Measurements from ENCODE around the gene DHX34.
"Not testable (repeated sequence)": the region's sequence is repeated elsewhere in the genome, so short reads cannot be mapped to it uniquely, and the experiment has no call there.

Gene DHX34

DNA sequence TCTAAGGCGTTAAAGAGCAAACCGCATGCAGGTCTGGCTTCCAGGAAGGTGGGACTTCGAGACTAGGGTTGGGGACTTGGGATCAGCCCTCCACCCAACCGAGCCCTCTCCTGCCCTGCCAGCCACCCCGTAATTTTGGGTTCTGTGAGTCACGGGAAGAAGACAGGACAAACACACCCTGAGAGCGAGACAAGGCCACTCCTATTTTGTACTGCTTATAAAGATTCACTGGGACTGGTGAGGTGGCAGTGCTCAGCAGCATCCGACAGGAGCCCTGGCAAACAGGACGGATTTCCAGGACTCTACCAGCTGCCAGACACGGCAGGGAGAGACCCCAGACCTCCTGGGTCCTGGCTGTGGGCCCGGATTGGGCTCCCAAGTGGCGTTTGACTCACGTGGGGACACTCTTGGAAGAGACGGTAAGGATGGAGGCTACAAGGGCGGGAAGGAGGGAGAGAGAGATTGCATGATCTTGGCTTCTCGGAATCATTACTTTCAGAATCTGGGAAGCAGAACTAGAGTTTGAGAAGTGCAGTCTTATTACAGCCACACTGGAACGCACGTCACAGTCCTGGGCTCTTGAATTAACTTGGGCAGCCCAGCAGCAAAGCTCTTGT, 17.1 kb upstream of the DHX34 start, which contains the start of gene C5AR2:
TSS of gene C5AR2 (plus strand) at position 245 of the 617 bp plus-strand sequence. CDS start 8,625 bp downstream, outside the sequence.
- DNase-seq: no peak

DNA sequence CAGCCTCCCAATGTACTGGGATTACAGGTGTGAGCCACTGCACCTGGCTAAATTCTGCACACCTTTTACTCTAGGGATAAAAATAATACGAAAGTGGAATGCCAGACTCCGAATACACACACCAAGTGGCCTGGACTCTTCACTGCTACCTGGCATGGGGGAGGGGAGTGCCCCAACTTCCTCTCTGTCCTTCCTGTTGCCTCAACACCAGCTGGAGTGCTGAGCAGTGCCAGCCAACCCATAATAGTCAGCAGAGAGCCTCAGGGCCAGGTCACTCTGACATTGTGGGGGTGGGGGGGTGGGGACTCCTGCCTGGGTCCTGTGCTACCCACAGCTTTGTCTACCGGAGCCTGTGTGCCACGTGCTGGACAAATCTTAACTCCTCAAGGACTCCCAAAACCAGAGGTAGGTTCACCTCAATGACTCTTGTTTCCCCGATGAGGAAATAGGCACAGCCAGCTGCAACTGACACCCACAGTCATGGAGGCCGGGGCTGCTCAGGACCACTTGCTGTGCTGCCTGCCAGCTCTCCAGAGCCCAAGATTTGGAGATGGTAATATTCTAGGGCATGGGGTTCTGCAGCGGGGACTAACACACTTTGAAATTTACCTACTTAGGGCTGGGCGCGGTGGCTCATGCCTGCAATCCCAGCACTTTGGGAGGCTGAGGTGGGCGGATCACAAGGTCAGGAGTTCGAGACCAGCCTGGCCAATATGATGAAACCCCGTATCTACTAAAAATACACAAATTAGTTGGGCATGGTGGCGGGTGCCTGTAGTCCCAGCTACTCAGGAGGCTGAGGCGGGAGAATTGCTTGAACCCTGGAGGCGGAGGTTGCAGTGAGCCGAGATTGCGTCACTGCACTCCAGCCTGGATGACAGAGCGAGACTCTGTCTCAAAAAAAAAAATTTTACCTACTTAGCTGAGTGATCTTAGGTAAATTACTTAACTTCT, 12.1 kb upstream of the DHX34 start:
- DNase-seq: not testable (repeated sequence)

DNA sequence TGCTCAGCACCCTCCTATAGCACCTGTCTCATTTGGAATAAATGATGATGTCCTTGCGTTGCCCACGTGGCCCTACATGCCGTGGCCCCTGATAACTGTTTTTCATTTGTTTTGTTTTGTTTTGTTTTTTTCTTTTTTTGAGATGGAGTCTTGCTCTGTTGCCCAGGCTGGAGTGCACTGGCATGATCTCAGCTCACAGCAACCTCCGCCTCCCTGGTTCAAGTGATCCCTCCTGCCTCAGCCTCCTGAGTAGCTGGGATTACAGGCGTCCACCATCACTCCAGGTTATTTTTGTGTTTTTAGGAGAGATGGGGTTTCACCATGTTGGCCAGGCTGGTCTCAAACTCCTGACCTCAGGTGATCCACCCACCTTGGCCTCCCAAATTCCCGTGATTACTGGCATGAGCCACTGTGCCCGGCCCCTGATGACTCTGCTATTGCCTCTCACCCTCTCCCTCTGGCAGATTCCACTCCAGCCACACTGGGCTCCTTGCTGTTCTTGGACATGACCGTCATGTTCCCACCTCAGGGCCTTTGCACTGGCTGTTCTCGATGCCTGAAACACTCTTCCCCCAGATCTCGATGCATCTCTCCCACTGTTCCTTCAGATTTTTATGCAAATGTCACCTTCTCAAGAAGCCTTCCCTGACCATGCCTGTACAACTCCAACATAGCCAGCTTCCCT, 9.8 kb upstream of the DHX34 start:
- DNase-seq: no peak

DNA sequence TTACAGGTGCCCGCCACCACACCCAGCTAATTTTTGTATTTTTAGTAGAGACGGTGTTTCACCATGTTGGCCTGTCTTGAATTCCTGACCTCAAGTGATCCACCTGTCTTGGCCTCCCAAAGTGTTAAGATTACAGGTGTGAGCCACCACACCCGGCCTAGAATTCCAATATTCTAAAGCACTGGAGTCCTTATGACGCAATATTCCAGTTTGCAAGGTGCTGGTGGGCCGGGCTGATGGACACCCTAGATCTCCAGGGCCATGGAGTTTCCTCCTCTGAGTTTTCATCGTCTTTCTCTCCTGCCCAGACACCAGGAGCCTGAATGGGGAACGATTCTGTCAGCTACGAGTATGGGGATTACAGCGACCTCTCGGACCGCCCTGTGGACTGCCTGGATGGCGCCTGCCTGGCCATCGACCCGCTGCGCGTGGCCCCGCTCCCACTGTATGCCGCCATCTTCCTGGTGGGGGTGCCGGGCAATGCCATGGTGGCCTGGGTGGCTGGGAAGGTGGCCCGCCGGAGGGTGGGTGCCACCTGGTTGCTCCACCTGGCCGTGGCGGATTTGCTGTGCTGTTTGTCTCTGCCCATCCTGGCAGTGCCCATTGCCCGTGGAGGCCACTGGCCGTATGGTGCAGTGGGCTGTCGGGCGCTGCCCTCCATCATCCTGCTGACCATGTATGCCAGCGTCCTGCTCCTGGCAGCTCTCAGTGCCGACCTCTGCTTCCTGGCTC, 8.5 kb upstream of the DHX34 start:
- no peak for DNase-seq

DNA sequence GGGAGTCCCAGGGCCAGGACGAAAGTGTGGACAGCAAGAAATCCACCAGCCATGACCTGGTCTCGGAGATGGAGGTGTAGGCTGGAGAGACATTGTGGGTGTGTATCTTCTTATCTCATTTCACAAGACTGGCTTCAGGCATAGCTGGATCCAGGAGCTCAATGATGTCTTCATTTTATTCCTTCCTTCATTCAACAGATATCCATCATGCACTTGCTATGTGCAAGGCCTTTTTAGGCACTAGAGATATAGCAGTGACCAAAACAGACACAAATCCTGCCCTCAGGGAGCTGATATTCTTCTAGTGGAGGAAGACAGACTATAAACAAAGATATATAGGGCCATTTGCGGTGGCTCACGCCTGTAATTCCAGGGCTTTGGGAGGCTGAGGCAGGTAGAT, 7.4 kb upstream of the DHX34 start:
- no peak for DNase-seq

DNA sequence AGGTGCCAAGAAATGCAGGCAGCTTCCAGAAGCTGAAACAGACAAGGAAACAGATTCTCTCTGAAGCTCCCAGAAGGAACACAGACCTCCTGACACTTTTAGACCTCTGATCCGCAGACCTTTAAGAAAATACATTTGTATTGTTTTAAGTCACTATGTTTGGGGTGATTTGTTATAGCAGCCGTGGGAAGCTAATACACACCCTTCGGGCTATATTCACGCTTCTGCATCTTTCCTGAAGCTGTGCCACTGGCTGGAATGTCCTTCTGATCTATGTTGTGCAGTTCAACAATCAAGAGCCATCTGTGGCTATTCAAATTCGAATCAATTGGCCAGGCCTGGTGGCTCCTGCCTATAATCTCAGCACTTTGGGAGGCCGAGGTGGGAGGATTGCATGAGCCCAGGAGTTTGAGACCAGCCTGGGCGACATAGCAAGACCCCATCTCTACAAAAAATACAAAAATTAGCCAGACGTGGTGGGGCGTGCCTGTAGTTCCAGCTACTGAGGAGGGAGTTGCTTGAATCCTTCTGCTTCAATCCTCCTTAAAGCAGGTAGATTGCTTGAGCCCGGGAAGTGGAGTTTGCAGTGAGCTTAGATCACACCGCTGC, 5.8 kb upstream of the DHX34 start:
- no peak for DNase-seq

DNA sequence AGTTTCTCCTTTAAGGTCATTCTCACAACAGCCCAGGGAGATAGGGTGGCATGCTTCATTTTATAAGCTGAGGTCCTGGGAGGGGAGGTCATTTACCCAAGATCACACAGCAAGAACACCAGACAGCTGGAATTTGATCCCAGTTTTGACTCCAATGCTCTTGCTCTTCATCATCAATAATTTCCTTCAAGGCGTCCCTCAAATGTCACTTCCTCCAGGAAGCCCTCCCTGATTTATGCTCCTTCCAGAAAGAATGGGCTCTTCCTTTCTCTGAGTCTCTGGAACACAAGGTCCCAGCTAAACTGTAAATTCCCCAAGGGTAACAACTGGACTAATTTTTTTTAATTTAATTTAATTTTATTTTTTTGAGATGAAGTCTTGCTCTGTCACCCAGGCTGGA, 4.7 kb upstream of the DHX34 start:
- no peak for DNase-seq

DNA sequence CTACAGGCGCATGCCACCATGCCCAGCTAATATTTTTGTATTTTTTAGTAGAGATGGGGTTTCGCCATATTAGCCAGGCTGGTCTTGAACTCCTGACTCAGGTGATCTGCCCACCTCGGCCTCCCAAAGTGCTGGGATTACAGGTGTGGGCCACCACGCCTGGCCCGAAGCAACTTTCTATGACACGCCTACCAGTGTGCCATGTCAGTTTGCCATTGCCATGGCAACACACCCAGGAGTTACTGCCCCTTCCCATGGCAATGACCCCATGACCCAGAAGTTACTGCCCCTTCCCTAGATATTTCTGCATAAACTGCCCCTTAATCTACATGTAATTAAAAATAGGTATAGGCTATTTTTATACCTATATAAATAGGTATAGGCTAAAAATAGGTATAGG, 3.1 kb upstream of the DHX34 start:
- DNase-seq: not testable (repeated sequence)

DNA sequence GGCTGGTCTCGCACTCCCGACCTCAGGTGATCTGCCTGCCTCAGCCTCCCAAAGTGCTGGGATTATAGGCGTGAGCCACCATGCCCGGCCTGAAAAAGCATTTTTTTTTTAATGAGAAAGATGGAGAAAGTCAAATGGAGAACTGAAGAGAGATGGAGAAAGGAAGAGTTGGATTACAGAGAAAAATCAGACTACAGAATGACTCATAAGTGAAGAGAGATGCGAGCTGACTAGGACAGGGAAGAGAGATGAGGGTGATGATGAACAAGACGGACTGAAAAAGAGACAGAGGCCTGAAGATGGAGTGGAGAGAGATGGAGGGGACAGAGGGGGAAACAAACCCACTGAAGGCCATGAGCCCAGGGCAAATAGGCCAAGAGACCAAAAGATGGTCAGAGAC, 1.5 kb downstream of the DHX34 start:
- DNase-seq: no peak

DNA sequence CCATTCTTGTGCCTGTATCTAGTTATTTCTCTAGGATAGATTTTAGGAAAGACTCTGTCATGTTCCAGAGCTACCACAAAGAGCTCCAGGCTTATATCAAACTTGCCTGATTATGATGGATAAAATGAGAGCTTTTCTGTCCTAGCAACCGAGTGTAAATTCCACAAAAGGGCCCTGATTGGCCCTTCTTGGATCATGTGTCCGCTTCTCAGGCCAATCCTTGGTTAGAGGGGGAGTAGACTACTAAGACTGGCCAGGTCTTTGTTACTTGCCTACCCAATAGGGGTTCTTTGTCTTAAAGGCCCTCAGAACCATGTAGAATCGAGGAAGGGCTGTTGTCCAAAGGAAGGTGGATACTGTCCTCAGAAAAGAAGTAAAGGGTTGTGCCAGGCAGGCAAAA, 2.4 kb downstream of the DHX34 start:
- no peak for DNase-seq

DNA sequence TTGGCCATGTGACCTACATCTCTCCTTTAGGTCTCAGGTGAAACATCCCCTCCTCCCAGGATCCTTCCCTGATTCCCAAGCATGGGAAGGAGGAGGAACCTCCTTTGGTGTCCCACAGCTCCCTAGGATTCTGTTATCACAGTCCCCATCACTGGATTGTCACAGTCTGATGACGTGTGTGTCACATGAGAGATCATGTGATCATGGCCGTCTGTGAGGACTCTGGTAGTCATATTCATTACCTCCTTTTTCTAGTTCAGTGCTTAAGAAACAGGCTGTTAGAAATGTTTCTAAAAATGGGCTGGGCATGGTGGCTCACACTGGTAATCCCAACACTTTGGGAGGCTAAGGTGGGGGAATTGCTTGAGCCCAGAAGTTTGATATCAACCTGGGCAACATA, 3.0 kb downstream of the DHX34 start:
- DNase-seq: no peak

DNA sequence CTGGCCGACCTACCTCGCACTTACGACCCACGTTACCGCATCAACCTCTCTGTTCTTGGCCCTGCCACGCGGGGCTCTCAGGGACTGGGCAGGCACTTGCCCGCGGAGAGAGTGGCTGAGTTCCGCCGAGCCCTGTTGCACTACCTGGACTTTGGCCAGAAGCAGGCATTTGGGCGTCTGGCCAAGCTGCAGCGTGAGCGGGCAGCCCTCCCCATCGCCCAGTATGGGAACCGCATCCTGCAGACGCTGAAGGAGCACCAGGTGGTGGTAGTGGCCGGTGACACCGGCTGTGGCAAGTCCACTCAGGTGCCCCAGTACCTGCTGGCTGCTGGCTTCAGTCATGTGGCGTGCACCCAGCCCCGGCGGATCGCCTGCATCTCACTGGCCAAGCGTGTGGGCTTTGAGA, 4.2 kb downstream of the DHX34 start:
- DNase-seq: no peak

DNA sequence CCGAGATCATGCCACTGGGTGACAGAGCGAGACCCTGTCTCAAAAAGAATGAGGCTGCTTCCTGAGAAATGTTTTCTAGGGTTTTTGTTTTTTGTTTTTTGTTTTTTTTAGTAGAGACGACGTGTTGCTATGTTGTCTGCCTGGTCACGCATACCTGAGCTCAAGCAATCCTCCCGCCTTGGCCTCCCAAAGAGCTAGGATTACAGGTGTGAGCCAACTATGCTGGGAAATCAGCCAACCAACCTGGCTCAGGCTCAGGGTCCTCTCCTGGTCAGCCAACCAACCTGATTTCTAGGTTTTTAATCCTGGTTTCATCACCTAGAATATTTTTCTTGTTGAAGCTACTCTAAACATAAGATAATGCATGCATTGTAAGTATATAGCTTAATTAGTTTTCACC, 7.8 kb downstream of the DHX34 start:
- DNase-seq: no peak

DNA sequence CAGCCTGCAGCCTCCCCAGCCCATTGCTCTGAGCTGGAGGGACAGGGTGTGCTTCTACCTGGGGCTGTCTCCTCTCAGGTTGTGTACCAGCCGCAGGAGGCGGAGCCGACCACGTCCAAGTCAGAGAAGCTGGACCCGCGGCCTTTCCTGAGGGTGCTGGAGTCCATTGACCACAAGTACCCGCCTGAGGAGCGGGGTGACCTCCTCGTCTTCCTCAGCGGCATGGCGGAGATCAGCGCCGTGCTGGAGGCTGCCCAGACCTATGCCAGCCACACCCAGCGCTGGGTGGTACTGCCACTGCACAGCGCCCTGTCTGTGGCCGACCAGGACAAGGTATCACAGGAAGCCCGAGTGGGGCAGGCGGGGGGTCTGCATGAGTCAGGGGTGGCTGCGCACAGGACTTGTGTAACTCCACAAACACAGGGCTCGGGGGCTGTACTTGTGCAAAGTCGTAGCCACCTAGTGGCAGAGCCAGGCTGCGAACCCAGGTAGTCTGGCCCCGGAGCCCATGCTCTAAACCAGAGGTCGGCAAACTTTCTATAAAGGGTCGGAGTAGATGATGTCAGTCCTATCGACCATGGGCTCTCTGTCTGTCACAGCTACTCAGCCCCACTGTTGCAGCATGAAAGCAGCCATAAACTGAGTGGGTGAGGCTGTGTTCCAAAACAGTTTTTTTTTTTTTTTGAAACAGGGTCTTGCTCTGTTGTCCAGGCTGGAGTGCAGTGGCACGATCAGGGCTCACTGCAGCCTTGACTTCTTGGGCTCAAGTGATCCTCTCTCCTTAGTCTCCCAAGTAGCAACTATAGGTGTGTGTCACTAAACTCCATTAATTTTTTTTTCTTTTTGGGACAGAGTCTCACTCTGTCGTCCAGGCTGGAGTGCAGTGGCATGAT, 8.9 kb downstream of the DHX34 start:
- DNase-seq: no peak

DNA sequence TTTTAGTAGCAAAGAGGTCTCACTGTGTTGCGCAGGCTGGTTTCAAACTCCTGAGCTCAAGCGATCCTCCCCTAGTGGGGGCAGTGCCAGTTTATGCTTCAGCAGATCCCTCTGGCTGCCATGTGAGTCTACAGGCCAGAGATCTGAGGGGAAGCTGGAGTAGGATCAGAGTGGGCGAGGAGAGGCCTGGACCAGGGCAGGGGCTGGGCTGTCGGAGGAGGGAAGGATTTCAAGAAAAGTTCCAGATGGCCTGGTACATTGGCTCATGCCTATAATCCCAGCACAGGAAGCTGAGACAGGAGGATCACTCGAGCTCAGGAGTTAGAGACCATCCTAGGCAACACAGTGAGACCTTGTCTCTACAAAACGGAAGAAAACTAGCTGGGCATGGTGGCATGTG, 9.8 kb downstream of the DHX34 start:
- no peak for DNase-seq

DNA sequence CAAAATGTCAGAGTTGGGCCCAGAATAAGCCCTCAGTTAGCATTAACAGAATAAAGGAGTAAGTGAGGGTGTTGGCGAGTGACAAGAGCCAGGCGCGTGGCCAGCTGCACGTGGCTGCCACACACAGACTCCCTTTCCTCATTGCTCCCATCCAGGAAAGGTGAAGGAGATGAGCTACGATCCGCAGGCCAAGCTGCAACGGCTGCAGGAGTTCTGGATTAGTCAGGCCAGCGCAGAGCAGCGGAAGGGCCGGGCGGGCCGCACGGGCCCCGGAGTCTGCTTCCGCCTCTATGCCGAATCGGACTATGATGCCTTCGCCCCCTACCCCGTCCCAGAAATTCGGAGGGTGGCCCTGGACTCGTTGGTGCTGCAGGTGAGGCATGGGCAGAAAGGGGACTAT, 13.2 kb downstream of the DHX34 start:
- DNase-seq: no peak

DNA sequence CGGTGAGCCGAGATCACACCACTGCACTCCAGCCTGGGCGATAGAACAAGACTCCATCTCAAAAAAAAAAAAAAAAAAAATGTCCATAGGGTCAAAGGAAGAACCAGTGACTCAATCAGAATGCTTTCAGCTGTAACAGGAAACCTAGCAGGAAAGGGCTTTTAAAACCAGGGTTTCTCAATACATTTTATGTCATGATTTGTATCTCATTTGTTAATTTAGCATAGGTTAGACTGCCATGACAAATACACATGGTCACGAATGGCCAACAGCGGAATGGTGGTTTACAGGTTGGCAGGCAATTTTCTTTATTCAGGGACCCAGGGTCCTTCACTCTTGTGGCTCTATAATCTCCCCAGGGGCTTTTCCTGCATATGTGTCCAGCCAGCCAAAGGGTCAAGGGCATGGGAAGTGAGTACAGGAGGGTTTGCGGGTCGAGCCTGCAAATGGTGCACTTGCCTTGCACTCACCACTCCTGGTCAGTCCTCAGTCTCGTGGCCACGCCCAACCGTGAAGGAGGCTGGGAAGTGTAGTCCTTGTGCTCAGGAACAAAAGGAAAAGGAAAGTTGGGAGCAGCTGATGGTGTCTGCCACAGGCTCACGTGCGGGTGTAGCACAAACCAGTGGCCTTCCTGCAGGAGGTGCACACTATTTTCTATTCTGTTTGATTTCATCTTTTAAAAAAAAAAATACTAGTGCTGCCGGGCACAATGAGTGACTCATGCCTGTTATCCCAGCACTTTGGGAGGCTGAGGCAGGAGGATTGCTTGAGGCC, 14.8 kb downstream of the DHX34 start:
- DNase-seq: no peak

DNA sequence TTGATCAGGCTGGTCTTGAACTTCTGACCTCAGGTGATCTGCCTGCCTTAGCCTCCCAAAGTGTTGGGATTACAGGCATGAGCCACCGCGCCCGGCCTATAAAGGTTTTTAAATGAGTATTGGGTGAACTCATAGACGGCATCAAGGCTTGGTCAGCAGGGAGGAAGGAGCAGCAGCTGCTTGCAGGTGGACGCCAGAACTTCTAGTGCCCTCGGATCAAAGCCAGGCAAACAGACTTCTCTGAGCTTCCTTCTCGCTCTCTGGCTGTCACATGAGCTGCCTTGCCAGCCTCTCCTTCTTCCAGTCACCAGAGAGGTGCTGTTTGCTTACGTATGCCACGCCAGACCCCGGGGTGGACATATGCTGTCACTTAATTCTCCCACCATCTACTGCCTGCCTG, 16.3 kb downstream of the DHX34 start:
- not testable (repeated sequence) for DNase-seq

DNA sequence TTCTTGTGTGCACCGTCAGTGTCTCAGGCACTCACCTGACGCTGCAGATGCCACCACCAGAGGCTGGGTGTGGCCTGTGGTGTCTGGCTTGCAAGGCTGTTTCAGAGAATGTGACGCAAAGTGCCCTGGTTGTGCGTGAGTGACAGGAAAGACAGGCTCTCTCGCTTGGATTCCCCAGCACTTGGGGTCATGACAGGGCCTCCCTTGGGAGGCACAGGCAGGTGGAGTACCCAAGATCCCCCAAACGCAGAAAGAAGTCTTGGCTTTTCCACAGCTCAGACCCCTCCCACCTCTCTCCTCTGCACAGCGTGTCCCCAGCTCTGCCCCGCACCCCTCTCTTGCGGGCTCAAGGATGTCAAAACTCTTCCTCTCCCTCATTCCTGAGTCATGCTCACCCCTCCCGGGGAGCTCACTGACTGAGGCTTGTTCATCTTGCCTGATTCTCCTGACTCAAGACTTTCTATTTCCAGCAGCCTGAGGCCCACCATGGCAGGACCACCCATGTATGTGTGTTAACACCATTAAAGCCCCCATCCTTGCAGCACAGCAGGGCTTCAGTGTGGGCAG, 21.0 kb downstream of the DHX34 start:
- no peak for DNase-seq

DNA sequence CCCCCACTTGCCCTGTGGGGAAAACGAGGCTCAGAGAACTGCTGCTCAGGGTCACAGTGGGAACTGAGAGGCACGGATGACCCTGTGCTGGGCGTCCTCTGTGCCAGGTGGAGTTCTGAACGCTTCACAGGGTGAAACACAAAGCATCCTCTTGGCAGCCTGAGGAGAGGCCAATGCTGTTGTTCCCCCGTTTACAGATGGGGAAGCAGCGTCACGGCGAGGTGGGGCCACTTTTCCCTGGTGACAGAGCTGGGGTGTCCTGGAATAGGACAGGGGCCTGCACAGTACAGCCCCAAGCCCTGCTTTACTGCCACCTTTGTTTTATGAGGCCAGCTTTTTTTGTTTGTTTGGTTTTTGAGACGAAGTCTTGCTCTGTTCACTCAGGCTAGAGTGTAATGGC, 22.1 kb downstream of the DHX34 start:
- no peak for DNase-seq
